SU-DHL-6 (cell line): ENCODE measurements around the gene SUDS3.

ENCODE experiments used
- H2AFZ ChIP-seq: fragments of 200-600 bp; sonication (generic); 2 replicates; pipeline ENCODE4 v1.6.1; 2014; ENCODE audit warnings: low read depth, mild to moderate bottlenecking, moderate library complexity, mixed read lengths, antibody characterized with exemption, low read length; ENCODE audit not compliant: severe bottlenecking
- H3F3A ChIP-seq: fragments of 200-600 bp; shearing (Covaris generic); 2 replicates; pipeline ENCODE4 v1.6.0; 2016; ENCODE audit warnings: antibody characterized with exemption, mild to moderate bottlenecking; ENCODE audit not compliant: insufficient read depth
- H3K27ac ChIP-seq: fragments of 200-600 bp; sonication (generic); 2 replicates; pipeline ENCODE4 v1.5.1; 2016; ENCODE audit warnings: low read depth, mild to moderate bottlenecking, low read length, moderate library complexity, mixed read lengths
- H3K27me3 ChIP-seq: fragments of 200-600 bp; sonication (generic), shearing (Covaris generic); 2 replicates; pipeline ENCODE4 v1.6.0; 2014; ENCODE audit warnings: mild to moderate bottlenecking, low read length
- H3K36me3 ChIP-seq: fragments of 200-600 bp; sonication (generic); 2 replicates; pipeline ENCODE4 v1.6.1; 2014; ENCODE audit warnings: mild to moderate bottlenecking, low read length, mixed read lengths
- H3K4me2 ChIP-seq: fragments of 300-600, 200-600 bp; shearing (Covaris generic), sonication (generic); 2 replicates; pipeline ENCODE4 v1.6.0; 2014; ENCODE audit warnings: low read length, low read depth, mild to moderate bottlenecking; ENCODE audit not compliant: poor library complexity, severe bottlenecking
- H3K4me3 ChIP-seq: fragments of 200-600 bp; sonication (generic); 2 replicates; pipeline ENCODE4 v1.5.1; 2014; ENCODE audit warnings: antibody characterized with exemption, low read length, mild to moderate bottlenecking, mixed read lengths; ENCODE audit not compliant: insufficient read depth, poor library complexity, severe bottlenecking
- H3K79me2 ChIP-seq: fragments of 200-600 bp; sonication (generic); 2 replicates; pipeline ENCODE4 v1.6.1; 2014; ENCODE audit warnings: mild to moderate bottlenecking, low read length, moderate library complexity; ENCODE audit not compliant: insufficient read depth
- H3K9ac ChIP-seq: fragments of 200-600 bp; sonication (generic); 2 replicates; pipeline ENCODE4 v1.7.0; 2014; ENCODE audit warnings: mild to moderate bottlenecking, low read length
- H3K9me2 ChIP-seq: fragments of 200-600 bp; sonication (generic); replicated peaks from 2 replicates; pipeline ENCODE4 v1.6.1; 2014; ENCODE audit warnings: low read length; ENCODE audit not compliant: insufficient read depth
- H3K9me3 ChIP-seq: fragments of 200-600 bp; sonication (generic); 2 replicates; pipeline ENCODE4 v1.6.1; 2014; ENCODE audit warnings: low read length, mixed read lengths; ENCODE audit not compliant: insufficient read depth
- H4K20me1 ChIP-seq: fragments of 200-600 bp; sonication (generic); 2 replicates; pipeline ENCODE4 v1.6.1; 2014; ENCODE audit warnings: low read depth, mild to moderate bottlenecking, antibody characterized with exemption, low read length, moderate library complexity, mixed read lengths
- CTCF ChIP-seq: fragments of 200-600 bp; sonication (generic); IDR thresholded peaks from one replicate; pipeline ENCODE4 v1.5.1; 2017; ENCODE audit warnings: antibody characterized with exemption, mild to moderate bottlenecking, low read length, moderate library complexity; ENCODE audit not compliant: insufficient read depth, poor library complexity, severe bottlenecking
- EZH2phosphoT487 ChIP-seq: fragments of 200-600 bp; sonication (generic), shearing (Covaris generic); conservative IDR thresholded peaks from 2 replicates; pipeline ENCODE4 v1.6.1; 2018; ENCODE audit warnings: mild to moderate bottlenecking, antibody characterized with exemption, low read length, moderate library complexity, mixed read lengths

SUDS3 gene

GRCh38 chr12:118356809-118357256 lies 19.5 kb upstream of the SUDS3 start:
- Histone ChIP-seq H3K9me2 (no peaks in the 10 kb centered on the region), H3K27ac (peak overlapping the region; percentile 87), H2AFZ (no peak overlapping the region), H3F3A (peaks cover 42% of the 10 kb centered on the region), H4K20me1 (no peaks in the 10 kb centered on the region), H3K79me2 (peaks cover 80% of the 10 kb centered on the region), H3K9ac (peak overlapping the region; percentile 67), H3K9me3 (no peaks in the 10 kb centered on the region; the same call in 1 of the 2 replicates), H3K27me3 (no peaks in the 10 kb centered on the region), H3K4me3 (peak overlapping the region; percentile 67), H3K36me3 (peaks cover 16% of the 10 kb centered on the region), H3K4me2 (peak overlapping the region; percentile 100)
- TF ChIP-seq CTCF: no peak
- TF ChIP-seq EZH2phosphoT487: no peak

GRCh38 chr12:118357257-118358007 lies 18.9 kb upstream of the SUDS3 start:
- Histone ChIP-seq H3K79me2 (peaks cover 74% of the 10 kb centered on the region), H3K4me3 (peak overlapping the region; percentile 67), H3K9me3 (no peaks in the 10 kb centered on the region; the same call in 1 of the 2 replicates), H3F3A (peaks cover 45% of the 10 kb centered on the region), H3K4me2 (peak overlapping the region; percentile 100), H3K27ac (peak overlapping the region; percentile 87), H3K27me3 (no peaks in the 10 kb centered on the region), H4K20me1 (no peaks in the 10 kb centered on the region), H3K9ac (peak overlapping the region; percentile 67), H2AFZ (no peak overlapping the region), H3K36me3 (peaks cover 16% of the 10 kb centered on the region), H3K9me2 (no peaks in the 10 kb centered on the region)
- TF ChIP-seq CTCF: peak; percentile 55
- TF ChIP-seq EZH2phosphoT487: no peak

- Histone ChIP-seq H3K27ac (peak overlapping the region; percentile 87), H3K79me2 (peaks cover 69% of the 10 kb centered on the region), H3K9me2 (no peaks in the 10 kb centered on the region), H2AFZ (no peak overlapping the region), H3F3A (peaks cover 45% of the 10 kb centered on the region), H3K36me3 (peaks cover 14% of the 10 kb centered on the region), H3K27me3 (no peaks in the 10 kb centered on the region), H4K20me1 (no peaks in the 10 kb centered on the region), H3K4me3 (peak overlapping the region; percentile 67), H3K9me3 (no peaks in the 10 kb centered on the region; the same call in 1 of the 2 replicates), H3K4me2 (peak overlapping the region; percentile 100), H3K9ac (peak overlapping the region; percentile 67)
- no peak for TF ChIP-seq EZH2phosphoT487
- no peak for TF ChIP-seq CTCF
Measured at GRCh38 chr12:118358008-118358359, 18.4 kb upstream of the SUDS3 start.
